Testis (tissue), 3 donors: Measurements from ENCODE around the gene COCH. TPM values are rescaled to one million over a fixed set of nuclear protein-coding genes. Genes with fewer than 3 reads are reported as not detected.

Experiments used
- DNase-seq: peaks from one replicate; pipeline ENCODE4 v3.0.0-alpha.2; 2019
- H3K27ac ChIP-seq, 2 donors: fragments of 200-600 bp; sonication (generic); one replicate each; pipeline ENCODE4 v1.5.1; 2019
- H3K27me3 ChIP-seq: fragments of 200-600 bp; sonication (generic); one replicate; pipeline ENCODE4 v1.5.1; 2019
- H3K36me3 ChIP-seq: fragments of 200-600 bp; sonication (generic); one replicate; pipeline ENCODE4 v1.5.1; 2017; ENCODE audit warnings: low read depth; ENCODE audit errors: missing control alignments
- H3K4me1 ChIP-seq: fragments of 200-600 bp; sonication (generic); one replicate; pipeline ENCODE4 v1.5.1; 2019
- H3K4me3 ChIP-seq, 2 donors: fragments of 200-600 bp; sonication (generic); one replicate each; pipeline ENCODE4 v1.5.1; 2017 to 2019
- H3K9me3 ChIP-seq: fragments of 200-600 bp; sonication (generic); one replicate; pipeline ENCODE4 v1.5.1; 2017
- POLR2A ChIP-seq: fragments of 450-650 bp; IDR thresholded peaks from one replicate; pipeline ENCODE4 v1.6.1; 2017; ENCODE audit warnings: antibody characterized with exemption, mild to moderate bottlenecking, moderate library complexity
- WGBS, 2 donors: methylation state at CpG; one replicate each; pipeline ENCODE4 v1.1.5; 2018; 5-methylcytosine and 5-hydroxymethylcytosine counted together
- intact Hi-C: fragments of 100-400 bp; cut with DNase I; formaldehyde crosslinking; loops from one replicate; pipeline ENCODE4 v1.15.1; 2023; ENCODE audit warnings: low total_unique reads
- polyA plus RNA-seq: library from polyadenylated mRNA; stranded (reverse); fragments of 350-450 nt; fragmentation: Illumina TruSeq; extraction: RNeasy Lipid Tissue Mini Kit (QIAGEN cat#74804); gene quantifications from one replicate; pipeline ENCODE4 v1.2.3, GENCODE V29; 2014; ENCODE audit warnings: low read depth, low replicate concordance; ENCODE audit not compliant: insufficient read depth
- total RNA-seq, 2 donors: library from RNA; depleted of rRNA; stranded (reverse); fragments of >200 nt; gene quantifications; one replicate each; pipeline ENCODE4 v1.2.3, GENCODE V29; 2016
- TF ChIP-seq, protein P1 (sequence below), 3 experiments: fragments of 450-650 bp in 2 of 3; fragments of 200-600 bp in 1 of 3; sonication (generic) in 1 of 3; IDR thresholded peaks; one replicate each; pipeline ENCODE4 v1.5.1; 2016 to 2019; ENCODE audit warnings: antibody characterized with exemption in 3 of 3, mild to moderate bottlenecking in 2 of 3, moderate library complexity in 1 of 3

The COCH gene
- total and polyA plus RNA-seq, 3 donors from 2014 or later: 2.2 to 5.0 (median 3.0) TPM

- Histone ChIP-seq H3K27me3 (no peaks in the 10 kb centered on the region), H3K4me1 (peaks cover 9% of the 10 kb centered on the region), H3K4me3 (no peak overlapping the region), H3K27ac (no peak overlapping the region), H3K36me3 (no peaks in the 10 kb centered on the region), H3K9me3 (no peaks in the 10 kb centered on the region)
- intact Hi-C loops: no loop called here
- TF ChIP-seq, protein P1, sequence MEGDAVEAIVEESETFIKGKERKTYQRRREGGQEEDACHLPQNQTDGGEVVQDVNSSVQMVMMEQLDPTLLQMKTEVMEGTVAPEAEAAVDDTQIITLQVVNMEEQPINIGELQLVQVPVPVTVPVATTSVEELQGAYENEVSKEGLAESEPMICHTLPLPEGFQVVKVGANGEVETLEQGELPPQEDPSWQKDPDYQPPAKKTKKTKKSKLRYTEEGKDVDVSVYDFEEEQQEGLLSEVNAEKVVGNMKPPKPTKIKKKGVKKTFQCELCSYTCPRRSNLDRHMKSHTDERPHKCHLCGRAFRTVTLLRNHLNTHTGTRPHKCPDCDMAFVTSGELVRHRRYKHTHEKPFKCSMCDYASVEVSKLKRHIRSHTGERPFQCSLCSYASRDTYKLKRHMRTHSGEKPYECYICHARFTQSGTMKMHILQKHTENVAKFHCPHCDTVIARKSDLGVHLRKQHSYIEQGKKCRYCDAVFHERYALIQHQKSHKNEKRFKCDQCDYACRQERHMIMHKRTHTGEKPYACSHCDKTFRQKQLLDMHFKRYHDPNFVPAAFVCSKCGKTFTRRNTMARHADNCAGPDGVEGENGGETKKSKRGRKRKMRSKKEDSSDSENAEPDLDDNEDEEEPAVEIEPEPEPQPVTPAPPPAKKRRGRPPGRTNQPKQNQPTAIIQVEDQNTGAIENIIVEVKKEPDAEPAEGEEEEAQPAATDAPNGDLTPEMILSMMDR (IDR thresholded peaks at IDR 0.05): no peak
- TF ChIP-seq POLR2A: no peak
- WGBS, 2 donors: 62 to 80% methylated on average over 1 of the region's 1 CpG
- DNase-seq: no peak
Observed at GRCh38 chr14:30872602-30873001, 1.8 kb upstream of the COCH start.

- Histone ChIP-seq H3K4me1 (peaks cover 9% of the 10 kb centered on the region), H3K36me3 (no peaks in the 10 kb centered on the region), H3K4me3 (peak overlapping the region; percentile 50 to 62), H3K9me3 (no peaks in the 10 kb centered on the region), H3K27ac (no peak overlapping the region), H3K27me3 (no peaks in the 10 kb centered on the region)
- TF ChIP-seq, protein P1 (IDR thresholded peaks at IDR 0.05): no peak
- TF ChIP-seq POLR2A: no peak
- 54 to 68% methylated on average over 17 to 20 of the region's 20 CpGs for WGBS, 2 donors
- intact Hi-C loops: no loop called here
- DNase-seq: no peak
Observed at GRCh38 chr14:30873308-30874119, 845 bp upstream of the COCH start.

DNA sequence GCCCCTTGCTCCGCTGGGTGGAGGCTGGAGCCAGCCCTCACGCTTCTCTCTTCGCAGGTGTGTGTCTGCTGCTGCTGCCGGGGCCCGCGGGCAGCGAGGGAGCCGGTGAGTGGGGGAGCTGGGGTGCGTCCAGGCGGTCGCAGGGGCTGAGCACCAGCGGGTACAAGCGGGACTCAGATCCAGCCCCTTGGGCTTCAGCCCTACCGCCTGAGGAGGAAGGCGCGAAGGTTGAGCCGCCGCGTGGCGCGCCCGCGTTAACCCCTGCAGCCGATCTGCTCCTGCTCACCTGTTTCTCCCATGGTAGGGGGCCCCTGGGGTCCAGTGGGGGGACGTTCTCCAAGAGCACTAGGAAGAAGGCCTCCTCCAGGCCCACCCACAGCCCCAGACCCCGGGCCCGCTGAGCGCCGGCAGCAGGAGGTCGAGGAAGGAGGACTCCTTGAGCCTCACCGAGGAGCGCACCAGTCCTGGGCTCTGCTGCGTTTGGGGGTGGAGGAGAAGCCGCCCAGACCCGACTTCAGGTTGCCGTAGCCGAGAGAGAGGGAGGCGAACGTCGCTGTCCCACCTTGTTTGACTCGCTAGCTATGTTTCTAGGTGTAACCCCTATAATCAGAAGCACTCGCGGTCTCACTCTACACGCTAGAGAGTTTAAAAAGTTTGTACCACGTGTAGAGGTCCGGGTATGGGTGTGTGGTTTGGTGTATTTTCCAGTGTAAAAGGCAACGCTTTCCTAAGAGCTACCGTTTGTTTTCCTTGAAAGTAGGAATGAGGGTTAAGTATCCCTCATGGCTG lies 834 bp downstream of the COCH start:
- TF ChIP-seq, protein P1 (IDR thresholded peaks at IDR 0.05): no peak
- TF ChIP-seq POLR2A: no peak
- Histone ChIP-seq H3K4me3 (peak overlapping the region; percentile 50 to 62), H3K9me3 (no peaks in the 10 kb centered on the region), H3K27ac (no peak overlapping the region), H3K4me1 (peaks cover 9% of the 10 kb centered on the region), H3K36me3 (no peaks in the 10 kb centered on the region), H3K27me3 (no peaks in the 10 kb centered on the region)
- intact Hi-C loops: no loop called here
- DNase-seq: no peak
- 2 to 9% methylated on average over 16 to 36 of the region's 48 CpGs for WGBS, 2 donors

DNA sequence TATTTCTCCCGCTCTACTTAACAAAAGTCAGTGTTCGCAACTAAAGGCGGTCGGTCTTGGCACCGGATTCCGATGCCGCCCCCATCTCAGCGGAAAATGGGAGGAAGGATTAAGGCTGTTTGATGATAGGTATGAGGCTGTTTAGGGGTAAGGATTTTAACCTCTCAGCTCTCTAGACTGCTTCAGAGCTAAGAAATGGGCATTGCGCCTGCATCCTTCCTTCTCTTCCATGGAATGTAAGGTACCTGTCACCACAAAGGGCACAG lies 1.4 kb downstream of the COCH start:
- Histone ChIP-seq H3K36me3 (no peaks in the 10 kb centered on the region), H3K4me1 (peaks cover 9% of the 10 kb centered on the region), H3K9me3 (no peaks in the 10 kb centered on the region), H3K27me3 (no peaks in the 10 kb centered on the region), H3K4me3 (no peak overlapping the region), H3K27ac (no peak overlapping the region)
- 24 to 32% methylated on average over 9 of the region's 9 CpGs for WGBS, 2 donors
- DNase-seq: no peak
- intact Hi-C loops: no loop called here
- no peak for TF ChIP-seq POLR2A
- TF ChIP-seq, protein P1 (IDR thresholded peaks at IDR 0.05): no peak
